T-helper 2 cell treated with Interferon-gamma antibody and Interleukin-4, amounts not matched to agents 100 ng/mL and 5 ng/mL, for 36 hours (primary cell): ENCODE results near the gene PPP4C. TPM values are rescaled to one million over a fixed set of nuclear protein-coding genes. Genes with fewer than 3 reads are reported as not detected.
"Not testable (repeated sequence)": the region's sequence is repeated elsewhere in the genome, so short reads cannot be mapped to it uniquely, and the experiment has no call there.

Experiments
- intact Hi-C: fragments of 100-400 bp; cut with micrococcal nuclease; formaldehyde crosslinking; loops from one replicate; pipeline ENCODE4 v1.15.1; 2023
- total RNA-seq: library from RNA; stranded (reverse); gene quantifications from 2 replicates; pipeline ENCODE4 v1.2.3, GENCODE V29; 2022

Gene PPP4C
- total RNA-seq, 1 donor from 2014 or later: 140 TPM

- intact Hi-C loops: loop anchor here (1.0 kb wide), 1 partner anchor 30 kb away; the partner anchor contains the start of gene ALDOA
Observed at GRCh38 chr16:30095166-30096078, 19.6 kb downstream of the PPP4C start.

- intact Hi-C loops: loop anchor here (1.0 kb wide), 1 partner anchor 31 kb away; the partner anchor contains the start of gene ALDOA
Observed at GRCh38 chr16:30096105-30096861, 20.5 kb downstream of the PPP4C start, which contains the start of gene YPEL3. YPEL3 (minus strand) TSS chr16:30096213; CDS start chr16:30095482, 731 bp downstream.

GRCh38 chr16:30096862-30097563 is 21.2 kb downstream of the PPP4C start:
- intact Hi-C loops: loop anchor here (1.0 kb wide), 1 partner anchor 32 kb away; the partner anchor contains the start of gene ALDOA

GRCh38 chr16:30104090-30104489 is 28.3 kb downstream of the PPP4C start:
- intact Hi-C loops: no loop called here

- intact Hi-C loops: no loop called here
Observed at GRCh38 chr16:30104492-30104891, 28.7 kb downstream of the PPP4C start.

- intact Hi-C loops: no loop called here
Observed at GRCh38 chr16:30108059-30108850, 32.5 kb downstream of the PPP4C start.

GRCh38 chr16:30110661-30111060 is 34.9 kb downstream of the PPP4C start:
- intact Hi-C loops: no loop called here

GRCh38 chr16:30112197-30113030 is 36.6 kb downstream of the PPP4C start:
- intact Hi-C loops: loop anchor here (2.0 kb wide), 1 partner anchor 296 kb away; no protein-coding TSS in a partner anchor

- intact Hi-C loops: loop anchor here (2.0 kb wide), 1 partner anchor 296 kb away; no protein-coding TSS in a partner anchor
Observed at GRCh38 chr16:30113031-30113710, 37.4 kb downstream of the PPP4C start, which contains the start of gene GDPD3. GDPD3 (minus strand) TSS chr16:30113537; CDS start chr16:30113478, 59 bp downstream.

- intact Hi-C loops: loop anchor here (2.0 kb wide), 1 partner anchor 295 kb away; no protein-coding TSS in a partner anchor
Observed at GRCh38 chr16:30113711-30114333, 38.0 kb downstream of the PPP4C start.

- intact Hi-C loops: no loop called here
Observed at GRCh38 chr16:30114411-30114810, 38.6 kb downstream of the PPP4C start.

- intact Hi-C loops: not testable (repeated sequence)
Observed at GRCh38 chr16:30114833-30115232, 39.0 kb downstream of the PPP4C start.

- intact Hi-C loops: no loop called here
Observed at GRCh38 chr16:30115238-30115637, 39.4 kb downstream of the PPP4C start.

GRCh38 chr16:30116291-30117207 is 40.8 kb downstream of the PPP4C start:
- intact Hi-C loops: no loop called here

GRCh38 chr16:30117768-30118167 is 42.0 kb downstream of the PPP4C start:
- intact Hi-C loops: no loop called here

- intact Hi-C loops: no loop called here
Observed at GRCh38 chr16:30119428-30119827, 43.6 kb downstream of the PPP4C start.
